H1 (cell line): ENCODE measurements around the gene PWP1. TPM values are rescaled to one million over a fixed set of nuclear protein-coding genes. Genes with fewer than 3 reads are reported as not detected.

Source experiments
- CTCF ChIA-PET: fragments of 300-600 bp; sonication (Branson Sonifier 250); formaldehyde crosslinking; loops from one replicate; lab custom pipeline; 2021; ENCODE audit not compliant: partially characterized antibody; lab: Charles Lee
- POLR2A ChIA-PET: fragments of 300-600 bp; sonication (Branson Sonifier 250); formaldehyde crosslinking; loops from one replicate; lab custom pipeline; 2021; ENCODE audit warnings: inconsistent platforms; ENCODE audit not compliant: partially characterized antibody; lab: Charles Lee
- DNase-seq, 2 experiments: peaks; one replicate each; pipeline versions ENCODE4 v3.0.0 to v3.0.0-alpha.2; 2010 to 2022; ENCODE audit warnings: low spot score in 2 of 2, low read depth in 1 of 2, mixed read lengths in 1 of 2
- FAIRE-seq: peaks from 2 replicates; lab custom pipeline; 2011; peaks lifted over from hg19 to GRCh38; lab: Jason Lieb, UNC
- H2AFZ ChIP-seq: 2 replicates; pipeline ENCODE4 v1.8.1; 2012; ENCODE audit warnings: low read length, inconsistent platforms
- H2AK5ac ChIP-seq: 2 replicates; pipeline ENCODE4 v1.6.1; 2013; ENCODE audit warnings: low read depth, low read length
- H2BK120ac ChIP-seq: replicated peaks from 2 replicates; pipeline ENCODE3; 2013; ENCODE audit warnings: low read depth, low read length, inconsistent platforms
- H2BK12ac ChIP-seq: 2 replicates; pipeline ENCODE4 v1.6.1; 2013; ENCODE audit warnings: low read depth, low read length
- H2BK15ac ChIP-seq: 2 replicates; pipeline ENCODE4 v1.6.1; 2013; ENCODE audit warnings: low read length
- H2BK20ac ChIP-seq: 2 replicates; pipeline ENCODE4 v1.6.1; 2013; ENCODE audit warnings: low read length
- H2BK5ac ChIP-seq: 2 replicates; pipeline ENCODE4 v1.6.1; 2013; ENCODE audit warnings: low read depth, low read length
- H3K14ac ChIP-seq: 2 replicates; pipeline ENCODE4 v1.6.1; 2013; ENCODE audit warnings: inconsistent platforms; ENCODE audit not compliant: insufficient read length
- H3K18ac ChIP-seq: 2 replicates; pipeline ENCODE4 v1.6.1; 2013; ENCODE audit warnings: low read length; ENCODE audit errors: extremely low read depth
- H3K23ac ChIP-seq: 2 replicates; pipeline ENCODE4 v1.6.1; 2013; ENCODE audit warnings: inconsistent platforms; ENCODE audit not compliant: insufficient read length
- H3K23me2 ChIP-seq: 2 replicates; pipeline ENCODE4 v1.6.1; 2013; ENCODE audit warnings: low read depth, low read length
- H3K27ac ChIP-seq: 2 replicates; pipeline ENCODE4 v1.6.1; 2011; ENCODE audit warnings: low read depth, low read length, inconsistent platforms
- H3K27me3 ChIP-seq, 4 experiments: replicated peaks in 1 of 4; 1 replicate in 1 of 4; 2 replicates in 3 of 4; pipeline versions ENCODE4 v1.6.1 to v1.8.1; 2011 to 2013; ENCODE audit warnings: low read length in 3 of 4, mild to moderate bottlenecking in 3 of 4, inconsistent platforms in 2 of 4, mixed read lengths in 2 of 4, moderate library complexity in 1 of 4; ENCODE audit not compliant: control insufficient read depth in 3 of 4, insufficient read depth in 3 of 4; ENCODE audit errors: extremely low read depth in 1 of 4
- H3K36me3 ChIP-seq, 4 experiments: 2 replicates each; pipeline versions ENCODE4 v1.6.1 to v1.8.1; 2011 to 2013; ENCODE audit warnings: mild to moderate bottlenecking in 4 of 4, low read length in 3 of 4, moderate library complexity in 2 of 4, control low read depth in 1 of 4, inconsistent platforms in 1 of 4; ENCODE audit not compliant: insufficient read depth in 4 of 4, control insufficient read depth in 2 of 4
- H3K4ac ChIP-seq: replicated peaks from 2 replicates; pipeline ENCODE3; 2013; ENCODE audit warnings: low read length, low read depth, mixed read lengths, inconsistent platforms; ENCODE audit not compliant: insufficient read length
- H3K4me1 ChIP-seq, 4 experiments: replicated peaks in 1 of 4; 1 replicate in 1 of 4; 2 replicates in 3 of 4; pipeline versions ENCODE4 v1.6.1 to v1.8.1; 2011 to 2013; ENCODE audit warnings: low read length in 3 of 4, inconsistent platforms in 2 of 4, mixed read lengths in 1 of 4; ENCODE audit not compliant: insufficient read depth in 4 of 4, control insufficient read depth in 3 of 4
- H3K4me2 ChIP-seq, 2 experiments: 2 replicates each; pipeline versions ENCODE4 v1.6.1 to v1.8.1; 2011 to 2013; ENCODE audit warnings: low read depth in 2 of 2, low read length in 2 of 2, control low read depth in 1 of 2, inconsistent platforms in 1 of 2, mild to moderate bottlenecking in 1 of 2; ENCODE audit not compliant: insufficient read depth in 1 of 2
- H3K4me3 ChIP-seq, 4 experiments: fragments of 200-600, 300-600 bp in 1 of 4; sonication (generic), shearing (Covaris generic), sonication (Bioruptor Twin) in 1 of 4; 2 replicates each; pipeline versions ENCODE4 v1.5.1 to v1.8.1; 2011 to 2016; ENCODE audit warnings: low read length in 4 of 4, low read depth in 3 of 4, control low read depth in 2 of 4, inconsistent platforms in 2 of 4, mild to moderate bottlenecking in 2 of 4, mixed read lengths in 1 of 4, moderate library complexity in 1 of 4; ENCODE audit not compliant: insufficient read depth in 2 of 4; ENCODE audit errors: extremely low read depth in 1 of 4
- H3K56ac ChIP-seq: replicated peaks from 2 replicates; pipeline ENCODE3; 2013; ENCODE audit warnings: low read depth, mild to moderate bottlenecking, mixed read lengths, low read length, inconsistent platforms; ENCODE audit not compliant: insufficient read length
- H3K79me1 ChIP-seq: 2 replicates; pipeline ENCODE4 v1.6.1; 2013; ENCODE audit warnings: low read depth, low read length, control low read depth
- H3K79me2 ChIP-seq, 2 experiments: 2 replicates each; pipeline versions ENCODE4 v1.6.1 to v1.8.1; 2012 to 2013; ENCODE audit warnings: low read length in 2 of 2, mild to moderate bottlenecking in 2 of 2, inconsistent platforms in 1 of 2; ENCODE audit not compliant: insufficient read depth in 2 of 2, control insufficient read depth in 1 of 2
- H3K9ac ChIP-seq, 4 experiments: replicated peaks in 1 of 4; 1 replicate in 1 of 4; 2 replicates in 3 of 4; pipeline versions ENCODE4 v1.6.1 to v1.8.1; 2011 to 2013; ENCODE audit warnings: low read depth in 3 of 4, low read length in 3 of 4, control low read depth in 2 of 4, mild to moderate bottlenecking in 2 of 4, moderate library complexity in 2 of 4, inconsistent platforms in 1 of 4; ENCODE audit errors: extremely low read depth in 1 of 4
- H3K9me3 ChIP-seq, 2 experiments: 2 replicates each; pipeline versions ENCODE4 v1.6.1 to v1.8.1; 2012 to 2013; ENCODE audit warnings: mild to moderate bottlenecking in 2 of 2, moderate library complexity in 2 of 2, control low read depth in 1 of 2, inconsistent platforms in 1 of 2, low read depth in 1 of 2, low read length in 1 of 2, mixed read lengths in 1 of 2; ENCODE audit not compliant: insufficient read depth in 2 of 2
- H4K20me1 ChIP-seq, 2 experiments: replicated peaks in 1 of 2; 2 replicates each; pipeline versions ENCODE3 to v1.8.1; 2011 to 2013; ENCODE audit warnings: inconsistent platforms in 2 of 2, low read length in 2 of 2, mild to moderate bottlenecking in 1 of 2; ENCODE audit not compliant: insufficient read depth in 2 of 2, control insufficient read depth in 1 of 2
- H4K5ac ChIP-seq: 2 replicates; pipeline ENCODE4 v1.6.1; 2013; ENCODE audit warnings: low read length, low read depth, mixed read lengths, inconsistent platforms; ENCODE audit not compliant: insufficient read length
- H4K8ac ChIP-seq: 2 replicates; pipeline ENCODE4 v1.8.0; 2013; ENCODE audit warnings: mild to moderate bottlenecking, moderate library complexity, low read length, inconsistent platforms; ENCODE audit not compliant: insufficient read depth; ENCODE audit errors: extremely low read depth
- H4K91ac ChIP-seq: replicated peaks from 2 replicates; pipeline ENCODE3; 2013; ENCODE audit warnings: low read length, mixed read lengths, inconsistent platforms; ENCODE audit not compliant: insufficient read length
- HDAC2 ChIP-seq, 2 experiments: fragments of 300-600 bp in 1 of 2; sonication (generic) in 1 of 2; IDR thresholded peaks; 2 replicates each; pipeline ENCODE4 v1.6.1; 2011 to 2012; ENCODE audit warnings: low read depth in 2 of 2, low read length in 2 of 2, mild to moderate bottlenecking in 2 of 2, moderate library complexity in 2 of 2, borderline replicate concordance in 1 of 2, inconsistent platforms in 1 of 2
- WGBS, 2 experiments: shearing (Covaris generic) in 1 of 2; methylation state at CpG; one replicate each; pipeline versions ENCODE4 v1.1.6 to v1.1.7; 2013 to 2015; ENCODE audit warnings: low lambda C conversion rate in 2 of 2, mixed read lengths in 2 of 2, inconsistent platforms in 1 of 2, low coverage in 1 of 2, missing lambda C conversion rate in 1 of 2; ENCODE audit not compliant: insufficient replicate concordance in 2 of 2, insufficient coverage in 1 of 2, insufficient read length in 1 of 2; ENCODE audit errors: extremely low coverage in 1 of 2, missing lambda C conversion rate in 1 of 2; 5-methylcytosine and 5-hydroxymethylcytosine counted together
- polyA plus RNA-seq, 7 experiments: library from polyadenylated mRNA; depleted of rRNA in 3 of 7; stranded (reverse) in 5 of 7; unstranded in 2 of 7; fragments of >200 nt in 5 of 7; fragments of 200-250 nt in 2 of 7; gene quantifications; 1 replicate in 5 of 7; 2 replicates in 1 of 7; 4 replicates in 1 of 7; pipeline versions ENCODE4 v1.2.1 to v1.2.3, GENCODE V29; 2011 to 2013; ENCODE audit warnings: missing spikeins in 2 of 7, mixed read lengths in 2 of 7
- total RNA-seq: library from RNA; stranded (reverse); fragmentation: NEBNext Ultra II Directional; extraction: Animal tissue kit (Norgen Biotek cat#: 25700); gene quantifications from 2 replicates; pipeline ENCODE4 v1.2.1, GENCODE V29; 2021

PWP1 gene
- total and polyA plus RNA-seq, 2 of the 8 experiments (the other 6 are each of a cell fraction or from before 2014, with no cell fraction given) = 57.8 to 78.5 TPM

GRCh38 chr12:107646436-107646835 lies 39.2 kb upstream of the PWP1 start:
- H3K18ac ChIP-seq = peak overlapping the region; percentile 94
- peak overlapping the region in 1 of 4 experiments; percentile 11; a peak in 2 of 8 replicates for H3K4me3 ChIP-seq
- peak overlapping the region; percentile 67 for H4K5ac ChIP-seq
- H4K91ac ChIP-seq = peak overlapping the region; percentile 100
- peak overlapping the region in 2 of 4 experiments; percentile 25 to 38; a peak in 3 of 7 replicates for H3K9ac ChIP-seq
- WGBS, 2 experiments = 90% methylated on average over 7 of the region's 7 CpGs; no CpG with 5 or more reads in 1 of the 2 experiments
- peak overlapping the region; percentile 74 for H3K56ac ChIP-seq
- H3K79me2 ChIP-seq = no peaks in the 10 kb centered on the region
- peaks cover 14 to 21% (median 15%) of the 10 kb centered on the region in 4 experiments for H3K4me1 ChIP-seq
- peak overlapping the region; percentile 42 to 47; a peak in 3 of 4 replicates for H3K4me2 ChIP-seq
- peak overlapping the region; percentile 48; the same call in 1 of the 2 replicates for H2AFZ ChIP-seq
- peak overlapping the region; percentile 93 for H2BK12ac ChIP-seq
- no peaks in the 10 kb centered on the region for H4K20me1 ChIP-seq
- H3K27ac ChIP-seq = peak overlapping the region; percentile 79
- H2BK15ac ChIP-seq = peak overlapping the region; percentile 89
- POLR2A ChIA-PET = interaction anchor here (0.7 to 4.6 kb wide), 9 partner anchors 10 to 37 kb away, joined by 3 to 46 read pairs (median 6); no protein-coding TSS in a partner anchor
- no peak overlapping the region for H3K23ac ChIP-seq
- H2BK20ac ChIP-seq = peak overlapping the region; percentile 51
- H2AK5ac ChIP-seq = peak overlapping the region; percentile 1; the same call in 1 of the 2 replicates
- H2BK5ac ChIP-seq = peak overlapping the region; percentile 80
- CTCF ChIA-PET = interaction anchor here (0.6 to 1.5 kb wide), 6 partner anchors 14 to 911 kb away, joined by 3 to 4 read pairs (median 3); no protein-coding TSS in a partner anchor
- FAIRE-seq (peak; percentile 72), DNase-seq (no peak)
- no peak overlapping the region for H3K14ac ChIP-seq
- peak overlapping the region; percentile 85 for H2BK120ac ChIP-seq
- no peaks in the 10 kb centered on the region for H3K79me1 ChIP-seq
- no peaks in the 10 kb centered on the region for H3K23me2 ChIP-seq
- H3K36me3 ChIP-seq = 0 out of 8 replicates have a peak, but pooled peaks cover 0 to 2% (median 0%) of the 10 kb centered on the region in 4 experiments
- no peaks in the 10 kb centered on the region for H3K27me3 ChIP-seq
- H3K9me3 ChIP-seq = peaks cover 0 to 2% of the 10 kb centered on the region in 2 experiments; a peak in 1 of 4 replicates
- H4K8ac ChIP-seq = no peak overlapping the region
- peak overlapping the region; percentile 69 for H3K4ac ChIP-seq
- TF ChIP-seq HDAC2 (IDR thresholded peaks at IDR 0.05; ENCODE audit: borderline replicate concordance in 1 of 2, low read depth in 2 of 2, low read length in 2 of 2) = no peak
